ENCODE results near the gene SHF. TPM values are rescaled to one million over a fixed set of nuclear protein-coding genes. Genes with fewer than 3 reads are reported as not detected.

SHF gene
- total RNA-seq, 2 experiments from 2014 or later: 19.8 to 23.5 TPM

GRCh38 chr15:45230245-45230965, 42.6 kb upstream of the SHF start:
- ChIA-PET CTCF (interaction anchor here (0.7 to 1.4 kb wide), 3 partner anchors 14 to 67 kb away, joined by 3 to 4 read pairs (median 3); no protein-coding TSS in a partner anchor), POLR2A (no interaction called here)
- DNase-seq (no peak), ATAC-seq (no peak)
- Mint-ChIP-seq H3K27ac (no peak overlapping the region), H3K36me3 (ENCODE audit: low read depth) (peaks cover 2% of the 10 kb centered on the region), H3K4me3 (no peak overlapping the region), H3K4me1 (ENCODE audit: low read depth) (no peaks in the 10 kb centered on the region), H3K27me3 (no peaks in the 10 kb centered on the region), H3K9me3 (peaks cover 7% of the 10 kb centered on the region)
- TF ChIP-seq CTCF (IDR thresholded peaks at IDR 0.05): no peak
- intact Hi-C loops (cut with micrococcal nuclease): no loop called here

GRCh38 chr15:45228931-45229330, 41.2 kb upstream of the SHF start:
- Mint-ChIP-seq H3K27ac (no peak overlapping the region), H3K36me3 (ENCODE audit: low read depth) (no peaks in the 10 kb centered on the region), H3K9me3 (no peaks in the 10 kb centered on the region), H3K4me1 (ENCODE audit: low read depth) (no peaks in the 10 kb centered on the region), H3K4me3 (no peak overlapping the region), H3K27me3 (no peaks in the 10 kb centered on the region)
- DNase-seq: no peak
- intact Hi-C loops (cut with micrococcal nuclease): no loop called here
- CTCF ChIA-PET: no interaction called here
- ATAC-seq: no peak
- TF ChIP-seq CTCF (IDR thresholded peaks at IDR 0.05): no peak
- POLR2A ChIA-PET: no interaction called here

- Mint-ChIP-seq H3K27me3 (peaks cover 12% of the 10 kb centered on the region), H3K4me1 (ENCODE audit: low read depth) (no peaks in the 10 kb centered on the region), H3K36me3 (ENCODE audit: low read depth) (no peaks in the 10 kb centered on the region), H3K27ac (no peak overlapping the region), H3K9me3 (no peaks in the 10 kb centered on the region), H3K4me3 (no peak overlapping the region)
- DNase-seq: peak; percentile 11
- ATAC-seq: no peak
- POLR2A ChIA-PET: no interaction called here
- intact Hi-C loops (cut with micrococcal nuclease): no loop called here
- CTCF ChIA-PET: no interaction called here
- no peak for TF ChIP-seq CTCF (IDR thresholded peaks at IDR 0.05)
These were observed 37.9 kb upstream of the SHF start for GRCh38 chr15:45225506-45226273.

GRCh38 chr15:45224621-45225217, 37.0 kb upstream of the SHF start:
- no peaks in the 10 kb centered on the region for H3K4me1 Mint-ChIP-seq (ENCODE audit: low read depth)
- H3K4me3 Mint-ChIP-seq: no peak overlapping the region
- DNase-seq (no peak), ATAC-seq (no peak)
- no peaks in the 10 kb centered on the region for H3K36me3 Mint-ChIP-seq (ENCODE audit: low read depth)
- no peaks in the 10 kb centered on the region for H3K9me3 Mint-ChIP-seq
- POLR2A ChIA-PET: no interaction called here
- intact Hi-C loops (cut with micrococcal nuclease): no loop called here
- no peak for TF ChIP-seq CTCF (IDR thresholded peaks at IDR 0.05)
- H3K27ac Mint-ChIP-seq: no peak overlapping the region
- CTCF ChIA-PET: interaction anchor here (2.1 to 2.9 kb wide), 2 partner anchors 20 to 61 kb away, joined by 6 to 14 read pairs; no protein-coding TSS in a partner anchor
- peaks cover 12% of the 10 kb centered on the region for H3K27me3 Mint-ChIP-seq

GRCh38 chr15:45221967-45222366, 34.2 kb upstream of the SHF start:
- DNase-seq (no peak), ATAC-seq (no peak)
- Mint-ChIP-seq H3K4me1 (ENCODE audit: low read depth) (no peaks in the 10 kb centered on the region), H3K27me3 (peaks cover 12% of the 10 kb centered on the region), H3K9me3 (no peaks in the 10 kb centered on the region), H3K36me3 (ENCODE audit: low read depth) (no peaks in the 10 kb centered on the region), H3K27ac (no peak overlapping the region), H3K4me3 (no peak overlapping the region)
- no peak for TF ChIP-seq CTCF (IDR thresholded peaks at IDR 0.05)
- ChIA-PET POLR2A (interaction anchor here (0.6 kb wide), 1 partner anchor 342 kb away, joined by 3 read pairs; no protein-coding TSS in a partner anchor), CTCF (no interaction called here)
- intact Hi-C loops (cut with micrococcal nuclease): no loop called here

All from activated CD8-positive, alpha-beta T cell treated with anti-CD3 and anti-CD28 coated beads for 36 hours (primary cell).